Immature natural killer cell (primary cell): Measurements from ENCODE around the gene PXK. TPM values are rescaled to one million over a fixed set of nuclear protein-coding genes. Genes with fewer than 3 reads are reported as not detected.

ENCODE experiments used
- DNase-seq, 3 donors: peaks; one replicate each; pipeline ENCODE4 v3.0.0; 2022; ENCODE audit warnings: mixed read lengths in 1 of 3
- H3K27ac Mint-ChIP-seq, 6 donors: one replicate each; pipeline ENCODE4 v1.8.0; 2020; ENCODE audit warnings: mixed read lengths in 6 of 6, mild to moderate bottlenecking in 5 of 6, inconsistent platforms in 4 of 6, moderate library complexity in 3 of 6
- H3K27me3 Mint-ChIP-seq, 3 donors: one replicate each; pipeline ENCODE4 v1.8.0; 2020 to 2021; ENCODE audit warnings: low read depth in 3 of 3, mild to moderate bottlenecking in 3 of 3, mixed read lengths in 3 of 3, moderate library complexity in 3 of 3, inconsistent platforms in 1 of 3
- H3K36me3 Mint-ChIP-seq, 3 donors: one replicate each; pipeline ENCODE4 v1.8.0; 2020; ENCODE audit warnings: mixed read lengths in 3 of 3, inconsistent platforms in 2 of 3, mild to moderate bottlenecking in 2 of 3
- H3K4me1 Mint-ChIP-seq, 2 donors: one replicate each; pipeline ENCODE4 v1.8.0; 2020; ENCODE audit warnings: inconsistent platforms in 2 of 2, mild to moderate bottlenecking in 2 of 2, mixed read lengths in 2 of 2, moderate library complexity in 1 of 2
- H3K4me3 Mint-ChIP-seq, 5 donors: one replicate each; pipeline ENCODE4 v1.8.0; 2020; ENCODE audit warnings: mild to moderate bottlenecking in 5 of 5, mixed read lengths in 5 of 5, inconsistent platforms in 3 of 5, moderate library complexity in 3 of 5
- H3K9me3 Mint-ChIP-seq, 6 donors: one replicate each; pipeline ENCODE4 v1.8.0; 2020; ENCODE audit warnings: mild to moderate bottlenecking in 6 of 6, mixed read lengths in 6 of 6, inconsistent platforms in 4 of 6, moderate library complexity in 3 of 6
- polyA plus RNA-seq, 3 donors: library from polyadenylated mRNA; unstranded; fragments of 300-500 nt; fragmentation: Illumina TruSeq; gene quantifications; one replicate each; pipeline ENCODE4 v1.2.3, GENCODE V29; 2021

PXK gene
- polyA plus RNA-seq, 3 donors from 2014 or later, result 30.3 to 47.5 (median 32.2) TPM

DNA sequence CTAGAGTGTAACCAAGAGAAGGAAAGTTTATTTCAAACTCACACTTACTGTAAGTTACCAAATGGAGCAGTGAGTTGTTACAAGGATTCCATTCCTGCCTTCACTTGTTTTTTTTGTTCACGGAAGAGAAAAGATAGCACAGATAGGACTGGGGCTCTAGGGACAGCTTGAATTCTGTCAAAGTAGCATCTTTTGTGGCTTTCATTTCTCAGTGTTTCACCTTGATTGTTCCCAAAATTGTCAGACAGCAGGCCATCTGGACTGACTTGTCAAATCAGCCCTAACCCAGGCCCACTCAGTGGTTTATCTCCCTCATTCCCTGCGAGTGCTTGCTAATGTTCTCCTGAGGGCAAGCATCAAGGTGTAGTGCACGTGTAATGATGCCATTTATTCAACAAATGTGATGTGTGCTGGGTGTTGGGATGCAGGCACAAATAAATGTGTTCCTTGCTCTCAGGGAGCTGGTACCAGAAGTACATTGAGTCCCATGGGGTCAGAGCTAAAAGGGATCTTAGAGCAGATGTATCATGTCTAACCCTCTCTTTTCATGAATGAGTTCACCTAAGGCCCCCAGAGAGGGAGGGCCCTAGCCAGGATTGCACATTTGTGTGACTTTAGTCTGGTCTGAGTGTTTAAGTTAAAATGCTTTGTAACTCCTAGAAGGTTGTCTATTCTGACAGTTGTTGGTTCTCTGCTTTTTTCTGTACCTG, 51.8 kb downstream of the PXK start:
- H3K4me1 Mint-ChIP-seq, result peaks cover 11 to 21% of the 10 kb centered on the region in 2 donors

DNA sequence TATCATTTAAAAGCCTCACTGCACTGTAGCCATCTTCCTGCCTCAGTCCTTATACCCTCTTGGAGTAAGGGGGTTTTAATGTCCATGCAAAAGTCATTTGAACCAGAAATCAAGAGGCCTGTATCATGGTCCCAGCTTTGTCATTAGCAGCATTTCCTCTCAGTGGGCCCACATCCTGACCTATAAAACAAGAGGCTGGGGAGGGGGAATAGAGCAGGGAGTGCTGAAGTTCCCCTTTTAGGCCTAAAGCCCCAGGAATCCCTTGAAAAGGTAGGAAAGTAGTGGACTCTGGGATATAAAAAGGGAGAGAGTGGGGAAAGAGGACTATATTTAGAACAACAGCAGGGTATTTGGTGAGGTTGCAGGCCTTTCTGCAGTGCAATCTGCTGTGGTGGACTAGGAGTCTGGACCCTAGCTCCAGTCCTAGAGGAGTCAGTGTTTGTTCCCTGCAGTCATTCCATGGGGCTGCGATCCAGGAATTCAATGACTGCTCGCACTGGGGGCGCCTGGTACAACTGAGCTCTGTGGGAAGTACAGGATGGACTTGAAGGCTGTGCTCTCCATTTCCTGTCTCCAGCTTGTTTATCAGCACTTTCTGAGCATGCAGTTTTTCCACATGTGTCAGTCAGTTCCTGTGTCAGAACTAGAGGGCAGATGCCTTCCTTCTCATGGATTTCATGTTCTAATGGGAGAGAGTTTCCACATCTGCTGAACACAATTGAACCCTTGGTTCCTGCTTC, 54.1 kb downstream of the PXK start:
- Mint-ChIP-seq H3K36me3 (peaks cover 4 to 19% (median 10%) of the 10 kb centered on the region in 3 donors), H3K27ac (peak overlapping the region in 4 of 6 donors; percentile 10 to 70 (median 42)), H3K9me3 (no peaks in the 10 kb centered on the region), H3K4me1 (peaks cover 11 to 26% of the 10 kb centered on the region in 2 donors), H3K27me3 (no peaks in the 10 kb centered on the region), H3K4me3 (no peak overlapping the region)
- no peak for DNase-seq

More for the DNA sequence above, 51.8 kb downstream of the PXK start:
- DNase-seq, result no peak
- H3K4me3 Mint-ChIP-seq, result no peak overlapping the region
- H3K9me3 Mint-ChIP-seq, result no peaks in the 10 kb centered on the region
- H3K27ac Mint-ChIP-seq, result peak overlapping the region in 1 of 6 donors; percentile 50
- H3K36me3 Mint-ChIP-seq, result peaks cover 0 to 9% (median 4%) of the 10 kb centered on the region in 3 donors
- H3K27me3 Mint-ChIP-seq, result peaks cover 0 to 1% (median 0%) of the 10 kb centered on the region in 3 donors

DNA sequence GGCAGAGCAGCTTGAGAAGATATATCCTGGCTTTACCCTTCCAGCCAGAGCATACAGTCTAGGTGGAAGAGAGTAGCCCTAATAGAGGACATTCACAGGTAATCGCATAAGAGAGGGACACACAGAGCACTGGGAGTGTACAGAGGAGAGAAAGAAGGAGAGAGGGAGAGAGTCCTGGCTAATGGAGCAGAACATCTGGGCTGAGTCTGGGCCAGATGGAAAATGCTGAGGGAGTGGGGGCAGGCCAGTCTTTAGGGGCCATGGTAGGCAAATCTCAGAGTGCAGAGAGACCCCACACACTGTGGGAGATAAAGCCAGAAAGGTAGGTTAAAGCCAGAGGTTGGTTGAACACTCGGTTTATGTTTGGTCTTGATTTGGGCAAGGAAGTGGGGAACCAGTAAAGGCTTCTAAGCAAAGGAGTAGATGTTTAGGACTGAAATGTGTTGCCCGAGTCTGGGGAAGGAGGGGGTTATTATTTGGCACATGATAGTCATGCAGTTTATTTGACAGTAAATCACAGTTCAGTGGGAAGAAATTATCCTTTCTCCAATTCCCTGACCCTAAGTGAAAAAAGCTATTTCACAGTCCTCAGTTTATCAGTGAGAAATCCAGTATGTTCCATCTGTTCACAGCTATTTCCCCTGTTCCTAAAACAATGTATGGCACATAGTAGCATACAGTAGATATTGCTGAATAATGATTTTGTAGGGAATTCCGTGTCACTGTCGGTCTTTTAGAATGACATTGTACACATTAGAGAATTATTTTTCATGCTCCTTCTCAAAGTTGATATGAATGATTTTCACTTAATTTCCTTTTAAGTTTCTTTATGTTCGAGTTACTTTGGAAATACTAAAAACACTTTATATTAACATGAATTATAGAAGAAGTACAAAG, 55.2 kb downstream of the PXK start:
- Mint-ChIP-seq H3K27me3 (no peaks in the 10 kb centered on the region), H3K9me3 (no peaks in the 10 kb centered on the region), H3K4me1 (peaks cover 11 to 26% of the 10 kb centered on the region in 2 donors), H3K36me3 (peaks cover 4 to 18% (median 15%) of the 10 kb centered on the region in 3 donors), H3K4me3 (no peak overlapping the region), H3K27ac (peak overlapping the region in 4 of 6 donors; percentile 10 to 49 (median 36))
- DNase-seq, result no peak

DNA sequence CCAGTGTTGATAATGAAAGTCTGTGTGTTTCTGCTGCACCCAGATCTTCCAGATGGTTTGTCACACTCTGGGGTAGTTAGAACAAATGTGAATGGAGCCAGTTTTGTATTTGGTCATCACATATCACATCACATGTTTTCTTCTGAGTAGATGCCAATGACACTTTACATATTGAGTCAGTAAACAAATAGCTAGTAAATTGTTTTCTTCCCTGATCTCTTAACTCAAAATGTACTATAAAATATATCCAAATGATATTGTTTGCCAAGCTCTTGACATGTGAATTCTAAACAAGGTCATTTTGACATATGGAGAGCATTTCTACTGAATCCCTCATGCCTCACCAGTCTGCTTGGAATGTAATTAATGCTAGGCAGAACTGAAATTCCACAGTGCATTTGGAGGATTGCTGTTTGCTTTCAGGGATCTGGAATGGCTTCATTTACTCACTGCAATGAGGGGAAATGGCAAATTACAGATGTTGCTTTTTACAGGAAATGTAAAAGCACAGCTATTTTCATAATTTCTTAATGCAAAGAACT, 55.9 kb downstream of the PXK start:
- Mint-ChIP-seq H3K27me3 (no peaks in the 10 kb centered on the region), H3K36me3 (peaks cover 4 to 15% (median 14%) of the 10 kb centered on the region in 3 donors), H3K27ac (peak overlapping the region in 1 of 6 donors; percentile 49), H3K4me3 (no peak overlapping the region), H3K4me1 (peaks cover 11 to 26% of the 10 kb centered on the region in 2 donors), H3K9me3 (no peaks in the 10 kb centered on the region)
- no peak for DNase-seq

DNA sequence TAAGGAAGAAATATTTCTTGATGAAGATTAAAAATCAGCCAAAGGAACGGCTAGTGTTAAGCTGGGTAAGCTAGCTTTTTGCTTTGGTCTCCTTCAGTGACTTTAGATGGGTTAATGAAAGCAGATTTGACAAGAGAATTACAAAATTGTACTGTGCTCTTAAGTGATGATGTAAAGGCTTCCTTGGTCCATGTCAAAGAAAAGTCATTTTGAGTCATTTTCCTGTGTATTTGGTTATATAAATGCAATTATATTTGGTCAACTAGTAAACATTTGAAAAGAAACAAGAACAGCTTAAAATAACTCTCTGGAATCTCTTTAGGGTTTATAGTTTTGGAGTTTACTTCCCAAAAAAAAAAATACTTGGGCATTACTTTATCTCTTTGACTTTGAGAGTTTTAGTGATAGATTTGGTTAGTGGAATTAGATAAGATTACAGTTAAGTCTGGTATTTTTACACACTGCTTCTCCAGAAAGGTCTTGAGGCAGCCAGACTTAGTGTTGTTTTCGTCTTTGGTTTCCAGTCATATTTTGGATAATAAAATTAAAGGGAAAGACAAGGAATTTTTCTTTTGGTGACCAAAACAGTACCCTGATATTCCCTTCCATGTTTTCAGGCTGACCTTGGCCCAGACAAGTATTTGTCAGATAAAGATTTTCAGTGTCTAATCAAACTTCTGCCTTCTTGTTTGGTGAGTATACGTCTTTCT, 58.6 kb downstream of the PXK start:
- H3K4me1 Mint-ChIP-seq, result peaks cover 11 to 26% of the 10 kb centered on the region in 2 donors
- no peak overlapping the region for H3K27ac Mint-ChIP-seq
- H3K4me3 Mint-ChIP-seq, result no peak overlapping the region
- no peak for DNase-seq
- H3K9me3 Mint-ChIP-seq, result no peaks in the 10 kb centered on the region
- no peaks in the 10 kb centered on the region for H3K27me3 Mint-ChIP-seq
- peaks cover 4 to 26% (median 25%) of the 10 kb centered on the region in 3 donors for H3K36me3 Mint-ChIP-seq

DNA sequence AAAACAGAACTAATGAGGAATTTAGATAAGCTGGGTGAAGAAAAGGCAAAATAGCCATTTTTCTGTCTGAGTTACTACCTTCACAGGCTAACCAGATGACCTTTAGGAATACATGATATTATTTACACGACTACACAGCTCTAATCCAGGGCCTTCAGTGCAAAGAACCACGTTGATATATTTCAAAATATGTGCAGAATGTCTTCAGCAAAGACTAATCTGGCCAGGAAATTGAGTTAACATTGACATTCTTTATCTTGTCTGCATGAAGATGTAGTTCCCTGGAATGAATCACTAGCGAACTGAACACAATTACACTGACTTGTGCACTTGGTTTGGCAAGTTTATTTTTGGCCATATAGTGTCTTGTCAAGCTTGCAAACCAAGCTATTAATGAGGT, 59.5 kb downstream of the PXK start:
- Mint-ChIP-seq H3K36me3 (peaks cover 3 to 31% (median 31%) of the 10 kb centered on the region in 3 donors), H3K27ac (no peak overlapping the region), H3K4me3 (no peak overlapping the region), H3K27me3 (no peaks in the 10 kb centered on the region), H3K4me1 (peaks cover 7 to 18% of the 10 kb centered on the region in 2 donors), H3K9me3 (no peaks in the 10 kb centered on the region)
- DNase-seq, result no peak

DNA sequence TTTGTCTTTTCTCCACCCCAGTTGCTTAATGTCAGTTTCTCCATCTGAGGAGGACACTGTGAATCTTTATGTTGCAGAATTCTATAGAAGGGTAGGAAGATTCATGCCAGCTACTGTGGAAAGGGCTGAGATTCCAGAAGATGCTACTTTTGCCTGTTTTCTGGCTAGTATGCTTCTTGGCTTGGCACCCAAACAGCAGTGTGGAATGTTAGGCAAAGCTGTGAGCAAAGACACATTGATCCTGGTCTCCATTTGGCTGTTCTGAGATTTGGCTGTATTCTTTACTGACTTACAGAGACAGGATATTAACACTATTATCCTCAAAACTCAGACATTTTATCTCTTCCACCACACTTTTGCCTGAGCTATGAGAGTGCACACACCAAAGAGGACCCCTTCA, 61.6 kb downstream of the PXK start:
- peaks cover 0 to 45% (median 36%) of the 10 kb centered on the region in 3 donors for H3K36me3 Mint-ChIP-seq
- no peak overlapping the region for H3K27ac Mint-ChIP-seq
- no peak overlapping the region for H3K4me3 Mint-ChIP-seq
- peaks cover 0 to 2% (median 0%) of the 10 kb centered on the region in 3 donors for H3K27me3 Mint-ChIP-seq
- no peak for DNase-seq
- H3K4me1 Mint-ChIP-seq, result peaks cover 0 to 5% of the 10 kb centered on the region in 2 donors
- H3K9me3 Mint-ChIP-seq, result no peaks in the 10 kb centered on the region

DNA sequence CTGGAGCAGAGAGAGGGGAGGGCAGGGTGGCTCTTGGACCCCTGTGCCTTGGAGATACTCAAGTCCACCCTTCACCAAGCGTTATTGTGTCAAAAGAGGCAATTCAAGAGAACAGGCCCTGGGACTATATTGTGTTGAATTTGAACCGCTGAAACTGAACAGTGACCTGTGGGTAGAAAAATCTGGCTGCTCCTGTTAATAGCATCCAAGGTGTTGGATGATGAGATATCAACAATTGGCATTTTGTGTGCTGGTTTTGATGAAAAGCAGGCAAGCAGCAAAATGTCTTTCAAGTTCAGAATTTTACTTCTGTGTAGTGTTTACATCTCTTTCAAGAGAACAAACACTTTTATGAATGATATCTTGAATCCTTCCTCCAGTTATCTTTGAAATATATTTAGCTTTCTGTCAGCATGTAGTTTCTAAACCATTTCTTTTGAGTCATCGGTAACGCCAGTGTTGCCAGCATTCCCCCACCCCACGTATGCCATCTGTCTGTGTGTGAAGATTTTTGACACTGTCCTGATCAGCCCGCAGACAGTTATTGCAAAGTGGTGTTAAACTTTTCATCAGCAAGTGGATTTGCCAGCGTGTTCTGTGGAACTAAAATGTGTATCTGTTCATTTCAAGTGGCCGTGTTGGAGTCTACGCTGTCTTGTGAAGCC, 66.1 kb downstream of the PXK start:
- H3K27me3 Mint-ChIP-seq, result peaks cover 0 to 2% (median 0%) of the 10 kb centered on the region in 3 donors
- H3K4me1 Mint-ChIP-seq, result no peaks in the 10 kb centered on the region
- no peak overlapping the region for H3K27ac Mint-ChIP-seq
- peaks cover 4 to 50% (median 24%) of the 10 kb centered on the region in 3 donors for H3K36me3 Mint-ChIP-seq
- DNase-seq, result no peak
- H3K4me3 Mint-ChIP-seq, result no peak overlapping the region
- H3K9me3 Mint-ChIP-seq, result no peaks in the 10 kb centered on the region

DNA sequence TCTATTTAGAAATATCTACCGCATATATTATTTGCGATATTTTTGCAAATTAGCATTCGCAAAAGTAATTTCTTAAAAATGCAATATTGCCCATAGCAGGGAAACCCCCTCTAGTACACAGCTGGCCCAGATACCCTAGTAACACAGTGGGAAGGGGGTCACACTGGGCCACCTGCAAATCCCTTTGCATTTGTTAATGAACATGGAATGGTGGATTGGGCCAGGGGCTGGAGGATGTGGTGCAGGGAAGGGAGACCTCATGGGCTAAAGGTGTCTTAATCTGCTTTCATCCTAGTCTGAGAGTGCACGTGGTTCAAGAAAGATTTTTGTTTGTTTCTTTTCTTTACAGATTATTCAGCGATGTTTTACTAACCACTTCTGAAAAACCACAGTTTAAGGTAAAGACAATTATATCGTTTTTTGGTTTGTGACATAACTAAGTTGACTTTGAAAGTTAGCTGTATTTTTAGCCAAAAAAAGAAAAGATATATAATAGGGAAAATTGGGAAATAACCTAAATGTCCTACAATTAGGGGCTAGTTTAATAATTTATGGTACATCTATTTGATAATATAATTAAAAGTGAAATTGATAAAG, 70.9 kb downstream of the PXK start:
- no peak overlapping the region for H3K27ac Mint-ChIP-seq
- no peak overlapping the region for H3K4me3 Mint-ChIP-seq
- no peaks in the 10 kb centered on the region for H3K4me1 Mint-ChIP-seq
- peaks cover 15 to 37% (median 18%) of the 10 kb centered on the region in 3 donors for H3K36me3 Mint-ChIP-seq
- no peaks in the 10 kb centered on the region for H3K9me3 Mint-ChIP-seq
- no peaks in the 10 kb centered on the region for H3K27me3 Mint-ChIP-seq
- DNase-seq, result no peak

DNA sequence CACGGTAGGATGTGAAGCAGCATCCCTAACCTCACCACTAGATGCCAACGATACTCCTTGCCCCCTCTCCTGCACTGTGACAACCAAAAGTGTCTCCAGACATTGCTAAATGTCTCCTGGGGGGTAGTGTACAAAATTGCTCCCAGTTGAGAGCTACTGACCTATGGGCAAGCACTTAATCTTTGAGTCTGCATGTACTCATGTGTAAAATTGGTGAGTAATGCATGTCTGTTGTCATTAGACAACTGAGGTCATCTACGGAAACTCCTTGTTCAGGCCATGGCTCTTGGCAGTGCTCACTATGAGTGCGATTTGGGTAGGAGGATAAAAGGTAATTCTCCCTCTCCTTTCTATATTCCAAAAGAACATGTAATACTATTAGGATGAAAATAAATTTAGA, 71.7 kb downstream of the PXK start:
- peak overlapping the region in 1 of 6 donors; percentile 73 for H3K27ac Mint-ChIP-seq
- no peaks in the 10 kb centered on the region for H3K9me3 Mint-ChIP-seq
- H3K27me3 Mint-ChIP-seq, result no peaks in the 10 kb centered on the region
- H3K4me1 Mint-ChIP-seq, result no peaks in the 10 kb centered on the region
- DNase-seq, result no peak
- no peak overlapping the region for H3K4me3 Mint-ChIP-seq
- H3K36me3 Mint-ChIP-seq, result peaks cover 19 to 37% (median 19%) of the 10 kb centered on the region in 3 donors

DNA sequence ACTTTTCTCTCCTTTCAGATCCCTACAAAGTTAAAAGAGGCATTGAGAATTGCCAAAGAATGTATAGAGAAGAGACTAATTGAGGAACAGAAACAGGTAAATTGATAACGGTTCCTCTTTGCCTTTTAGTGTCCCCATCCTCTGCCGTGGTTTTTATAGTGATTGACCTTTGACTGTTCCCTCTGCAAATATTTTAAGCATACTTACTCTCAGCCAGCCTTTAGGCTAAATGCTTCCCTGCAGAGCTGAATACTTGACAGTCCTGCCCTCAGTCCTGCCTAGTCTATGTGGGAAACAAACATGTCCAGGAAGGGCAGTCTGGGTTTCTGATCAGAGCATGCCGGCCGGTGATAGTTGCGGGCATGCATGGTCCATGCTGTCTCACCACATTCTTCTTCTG, 76.2 kb downstream of the PXK start:
- Mint-ChIP-seq H3K27ac (no peak overlapping the region), H3K27me3 (peaks cover 0 to 2% (median 0%) of the 10 kb centered on the region in 3 donors), H3K4me1 (no peaks in the 10 kb centered on the region), H3K36me3 (peaks cover 26 to 49% (median 28%) of the 10 kb centered on the region in 3 donors), H3K9me3 (no peaks in the 10 kb centered on the region), H3K4me3 (no peak overlapping the region)
- DNase-seq, result no peak

DNA sequence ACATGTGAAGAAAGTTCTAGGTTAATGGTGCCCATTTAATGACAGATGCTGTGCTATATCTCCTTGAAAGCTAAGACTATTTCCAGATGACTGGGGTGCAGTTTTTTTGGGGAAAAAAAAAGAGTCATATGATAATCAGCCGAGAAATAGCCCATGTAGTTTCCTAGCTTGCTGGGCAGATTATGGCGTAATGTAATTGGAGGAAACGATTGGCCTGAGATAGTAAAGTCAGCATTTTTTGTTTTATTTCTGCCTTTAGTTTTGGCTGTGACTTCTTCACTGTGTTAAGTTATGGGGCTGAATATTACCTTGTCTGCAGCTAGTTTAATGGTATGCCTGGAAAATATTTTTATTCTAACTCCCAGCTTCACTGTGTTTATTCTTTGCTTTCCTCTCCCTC, 77.0 kb downstream of the PXK start:
- H3K27ac Mint-ChIP-seq, result no peak overlapping the region
- no peak for DNase-seq
- H3K27me3 Mint-ChIP-seq, result peaks cover 0 to 2% (median 0%) of the 10 kb centered on the region in 3 donors
- peaks cover 4 to 6% of the 10 kb centered on the region in 2 donors for H3K4me1 Mint-ChIP-seq
- no peak overlapping the region for H3K4me3 Mint-ChIP-seq
- H3K9me3 Mint-ChIP-seq, result no peaks in the 10 kb centered on the region
- H3K36me3 Mint-ChIP-seq, result peaks cover 26 to 49% (median 31%) of the 10 kb centered on the region in 3 donors
